NCI-H2196 treated with DMSO at 0.1 percent for 48 hours (cell line): Measurements from ENCODE around the gene CRHR2.

ENCODE experiments used
- DNase-seq: peaks from one replicate; lab custom pipeline; 2025; ENCODE audit not compliant: unreplicated experiment; lab: John Stamatoyannopoulos, UW

The CRHR2 gene

GRCh38 chr7:30707391-30708357 is 25.4 kb upstream of the CRHR2 start:
- no peak for DNase-seq

- no peak for DNase-seq
These were observed 24.7 kb upstream of the CRHR2 start for GRCh38 chr7:30706908-30707307.

GRCh38 chr7:30706316-30706715 is 24.1 kb upstream of the CRHR2 start:
- DNase-seq: no peak

GRCh38 chr7:30705596-30705995 is 23.3 kb upstream of the CRHR2 start:
- DNase-seq: no peak

GRCh38 chr7:30705008-30705407 is 22.8 kb upstream of the CRHR2 start:
- DNase-seq: no peak

GRCh38 chr7:30703756-30704155 is 21.5 kb upstream of the CRHR2 start:
- DNase-seq: no peak

GRCh38 chr7:30702200-30702599 is 19.9 kb upstream of the CRHR2 start:
- DNase-seq: no peak

GRCh38 chr7:30700941-30701340 is 18.7 kb upstream of the CRHR2 start:
- DNase-seq: no peak

- DNase-seq: no peak
These were observed 17.6 kb upstream of the CRHR2 start for GRCh38 chr7:30699706-30700495.

GRCh38 chr7:30698481-30698880 is 16.2 kb upstream of the CRHR2 start:
- no peak for DNase-seq

GRCh38 chr7:30697719-30698460 is 15.6 kb upstream of the CRHR2 start:
- DNase-seq: no peak

GRCh38 chr7:30694774-30695721 is 12.8 kb upstream of the CRHR2 start:
- no peak for DNase-seq

GRCh38 chr7:30694218-30694745 is 12.0 kb upstream of the CRHR2 start:
- no peak for DNase-seq

GRCh38 chr7:30692882-30693281 is 10.6 kb upstream of the CRHR2 start:
- no peak for DNase-seq

- DNase-seq: no peak
These were observed 10.2 kb upstream of the CRHR2 start for GRCh38 chr7:30692438-30692837.

- no peak for DNase-seq
These were observed 7.8 kb upstream of the CRHR2 start for GRCh38 chr7:30690011-30690410.

GRCh38 chr7:30688718-30689221 is 6.5 kb upstream of the CRHR2 start:
- no peak for DNase-seq

- no peak for DNase-seq
These were observed 5.3 kb upstream of the CRHR2 start for GRCh38 chr7:30687604-30688003.

GRCh38 chr7:30684351-30684750 is 2.1 kb upstream of the CRHR2 start:
- DNase-seq: no peak

- no peak for DNase-seq
These were observed 1.6 kb upstream of the CRHR2 start for GRCh38 chr7:30683816-30684215.
